K562 (cell line): ENCODE data around the gene UCK1. TPM values are rescaled to one million over a fixed set of nuclear protein-coding genes. Genes with fewer than 3 reads are reported as not detected.

ENCODE experiments used
- ATAC-seq: fragments of 200-7000 bp; cut with Tn5 transposase; 3 replicates; pipeline ENCODE4 v1.9.1; 2020; ENCODE audit warnings: moderate library complexity
- BruUV-seq: library from RNA; stranded (reverse); fragments of 400-500 nt; replicated peaks from 2 replicates; lab custom pipeline; 2021; lab: Mats Ljungman, UMichigan
- CTCF ChIA-PET: fragments of 300-600 bp; formaldehyde crosslinking; extraction: SDS; loops from one replicate; lab custom pipeline; 2021; ENCODE audit warnings: low intra/inter-chr PET ratio; lab: Yijun Ruan, JAX
- POLR2A ChIA-PET: fragments of 300-600, 350-650 bp; sonication (Branson Sonifier 250); formaldehyde crosslinking; extraction: SDS; loops from one replicate; lab custom pipeline; 2021; ENCODE audit warnings: antibody characterized with exemption, inconsistent platforms; lab: Yijun Ruan, JAX
- DNase-seq, 4 experiments: peaks; one replicate each; pipeline versions ENCODE4 v3.0.0 to v3.0.0-alpha.2; 2011 to 2018; ENCODE audit warnings: low spot score in 3 of 4, mixed read lengths in 3 of 4; ENCODE audit errors: extremely low read depth in 1 of 4
- FAIRE-seq: peaks from 2 replicates; lab custom pipeline; 2011; peaks lifted over from hg19 to GRCh38; lab: Jason Lieb, UNC
- H2AFZ ChIP-seq: 2 replicates; pipeline ENCODE4 v1.6.0; 2011; ENCODE audit warnings: low read depth, low read length, control low read depth, inconsistent platforms
- H3K27ac ChIP-seq: fragments of 200-600 bp; 3 replicates; pipeline ENCODE4 v1.8.0; 2011; ENCODE audit warnings: low read depth, mild to moderate bottlenecking, control low read depth, inconsistent platforms, low read length, moderate library complexity, mixed read lengths; ENCODE audit errors: extremely low read depth
- H3K27me3 ChIP-seq, 2 experiments: fragments of 300-600 bp in 1 of 2; 2 replicates in 1 of 2; 3 replicates in 1 of 2; pipeline versions ENCODE4 v1.6.0 to v1.8.0; 2011; ENCODE audit warnings: inconsistent platforms in 2 of 2, low read length in 2 of 2, mild to moderate bottlenecking in 1 of 2, mixed read lengths in 1 of 2, moderate library complexity in 1 of 2; ENCODE audit not compliant: control insufficient read depth in 2 of 2, insufficient read depth in 2 of 2
- H3K36me3 ChIP-seq: fragments of 300-600 bp; 3 replicates; pipeline ENCODE4 v1.8.0; 2011; ENCODE audit warnings: mild to moderate bottlenecking, low read length, inconsistent platforms; ENCODE audit not compliant: control insufficient read depth, insufficient read depth
- H3K4me1 ChIP-seq, 2 experiments: fragments of 200-600 bp in 1 of 2; replicated peaks in 1 of 2; 2 replicates in 1 of 2; 3 replicates in 1 of 2; pipeline versions ENCODE4 v1.5.1 to v1.8.0; 2011; ENCODE audit warnings: inconsistent platforms in 2 of 2, low read length in 2 of 2, mild to moderate bottlenecking in 1 of 2, mixed read lengths in 1 of 2, moderate library complexity in 1 of 2; ENCODE audit not compliant: control insufficient read depth in 2 of 2, insufficient read depth in 2 of 2
- H3K4me2 ChIP-seq: 2 replicates; pipeline ENCODE4 v1.6.1; 2011; ENCODE audit warnings: low read length, control low read depth, inconsistent platforms, mixed read lengths; ENCODE audit not compliant: insufficient read depth
- H3K4me3 ChIP-seq: fragments of 200-600 bp; sonication (generic), shearing (Covaris generic); 2 replicates; pipeline ENCODE4 v1.5.1; 2016; ENCODE audit warnings: control low read depth, inconsistent platforms
- H3K79me2 ChIP-seq: fragments of 200-600 bp; 3 replicates; pipeline ENCODE4 v1.8.0; 2011; ENCODE audit warnings: low read length, inconsistent platforms; ENCODE audit not compliant: control insufficient read depth, insufficient read depth
- H3K9ac ChIP-seq, 2 experiments: 2 replicates each; pipeline versions ENCODE4 v1.6.0 to v1.6.1; 2011; ENCODE audit warnings: low read depth in 2 of 2, low read length in 2 of 2, control low read depth in 1 of 2, inconsistent platforms in 1 of 2, mild to moderate bottlenecking in 1 of 2, mixed read lengths in 1 of 2; ENCODE audit not compliant: insufficient read depth in 1 of 2
- H3K9me1 ChIP-seq: one replicate; pipeline ENCODE4 v1.6.0; 2011; ENCODE audit warnings: inconsistent platforms, mild to moderate bottlenecking, low read length, moderate library complexity; ENCODE audit not compliant: control insufficient read depth, insufficient read depth
- H3K9me3 ChIP-seq: replicated peaks from 2 replicates; pipeline ENCODE4 v1.5.1; 2011; ENCODE audit warnings: low read depth, low read length, inconsistent platforms; ENCODE audit not compliant: control insufficient read depth, insufficient read depth
- H4K20me1 ChIP-seq: replicated peaks from 2 replicates; pipeline ENCODE4 v1.6.1; 2011; ENCODE audit warnings: low read length, inconsistent platforms, mixed read lengths; ENCODE audit not compliant: control insufficient read depth, insufficient read depth
- CHD2 ChIP-seq: IDR thresholded peaks from 2 replicates; pipeline ENCODE4 v1.6.1; 2011; ENCODE audit warnings: low read depth, low read length
- CREB3L1 ChIP-seq: fragments of 450-650 bp; IDR thresholded peaks from 2 replicates; pipeline ENCODE4 v1.6.1; 2014; ENCODE audit warnings: low read depth, mild to moderate bottlenecking, moderate library complexity, borderline replicate concordance
- ELF2 ChIP-seq: fragments of 250-450 bp; sonication (Bioruptor Pico); IDR thresholded peaks from 2 replicates; pipeline ENCODE4 v1.5.0; 2021; ENCODE audit warnings: mild to moderate bottlenecking
- FOXJ3 ChIP-seq: sonication (generic); formaldehyde crosslinking; IDR thresholded peaks from 2 replicates; pipeline ENCODE4 v1.4.0; 2020; ENCODE audit warnings: mild to moderate bottlenecking, missing genetic modification reagents
- RNF219 ChIP-seq: fragments of 250-450 bp; sonication (Bioruptor Pico); IDR thresholded peaks from 2 replicates; pipeline ENCODE4 v1.5.0; 2022; ENCODE audit warnings: mild to moderate bottlenecking
- ZNF263 ChIP-seq: sonication (generic); formaldehyde crosslinking; IDR thresholded peaks from 2 replicates; pipeline ENCODE4 v1.8.0; 2022; ENCODE audit warnings: mild to moderate bottlenecking, missing genetic modification reagents, borderline replicate concordance
- WGBS: fragments of 100-300 bp; shearing (Covaris generic); methylation state at CpG from one replicate; pipeline ENCODE4 v1.1.6; 2016; ENCODE audit warnings: low coverage, mixed read lengths; ENCODE audit not compliant: insufficient coverage; ENCODE audit errors: missing lambda C conversion rate; 5-methylcytosine and 5-hydroxymethylcytosine counted together
- in situ Hi-C: fragments of 300-500 bp; cut with MboI; formaldehyde crosslinking; loops from 4 replicates; pipeline ENCODE4 v1.15.0; 2018; ENCODE audit warnings: inconsistent platforms, mixed read lengths
- intact Hi-C: fragments of 100-400 bp; cut with micrococcal nuclease; formaldehyde crosslinking; loops from 2 replicates; pipeline ENCODE4 v1.14.2; 2022
- polyA plus RNA-seq, 8 experiments: library from polyadenylated mRNA; depleted of rRNA in 4 of 8; stranded (reverse) in 5 of 8; unstranded in 3 of 8; fragments of >200 nt; fragmentation: Nextera tagmentation in 2 of 8; fragmentation: Illumina TruSeq in 1 of 8; extraction: Ambion mirVana in 2 of 8; extraction: Trizol in 1 of 8; gene quantifications; 2 replicates each; pipeline versions ENCODE4 v1.2.1 to v1.2.3, GENCODE V29; 2011 to 2014; ENCODE audit warnings: inconsistent platforms in 1 of 8, missing spikeins in 1 of 8
- total RNA-seq, 7 experiments: library from RNA; depleted of rRNA in 6 of 7; stranded (reverse); fragments of >200 nt in 6 of 7; fragmentation: Illumina TruSeq in 2 of 7; extraction: Trizol in 2 of 7; gene quantifications; 2 replicates each; pipeline versions ENCODE4 v1.2.1 to v1.2.3, GENCODE V29; 2011 to 2021; ENCODE audit warnings: low replicate concordance in 1 of 7

Gene UCK1
- total and polyA plus RNA-seq, 9 of the 15 experiments (the other 6 are each of a cell fraction or from before 2014, with no cell fraction given), result 0.27 to 27.5 (median 16.1) TPM

- no peak overlapping the region for H2AFZ ChIP-seq
- peaks cover 94% of the 10 kb centered on the region for H3K36me3 ChIP-seq
- DNase-seq, result no peak
- no peaks in the 10 kb centered on the region for H3K9me1 ChIP-seq
- no peak for ATAC-seq
- WGBS, result 88% methylated on average over 21 of the region's 22 CpGs
- no peak overlapping the region for H3K27ac ChIP-seq
- H3K4me2 ChIP-seq, result no peak overlapping the region
- ChIA-PET POLR2A (no interaction called here), CTCF (no interaction called here)
- H3K4me3 ChIP-seq, result no peak overlapping the region
- TF ChIP-seq ELF2 (CRISPR knock-in tag) (no peak), CHD2 (no peak), CREB3L1 (no peak), RNF219 (CRISPR knock-in tag) (no peak), ZNF263 (CRISPR knock-in tag) (no peak), FOXJ3 (no peak)
- peaks cover 21% of the 10 kb centered on the region; the same call in 1 of the 2 replicates for H4K20me1 ChIP-seq
- FAIRE-seq, result no peak
- no peaks in the 10 kb centered on the region for H3K27me3 ChIP-seq
- no peaks in the 10 kb centered on the region for H3K79me2 ChIP-seq
- 0 out of 4 replicates have a peak overlapping the region, but pooled peaks of 1 of the 2 experiments have one; percentile 6 for H3K9ac ChIP-seq
- in situ Hi-C loops (no loop called here), intact Hi-C loops (no loop called here)
- no TSS peak for BruUV-seq
- no peaks in the 10 kb centered on the region for H3K9me3 ChIP-seq
- no peaks in the 10 kb centered on the region for H3K4me1 ChIP-seq
These were observed 35.3 kb downstream of the UCK1 start for GRCh38 chr9:131495785-131496184.
